Activated CD4-positive, alpha-beta T cell treated with anti-CD3 and anti-CD28 coated beads, Interleukin-2, amount 10 ng/mL, durations not matched to agents 24 days and 14 days (primary cell): ENCODE data around the gene PRR9. TPM values are rescaled to one million over a fixed set of nuclear protein-coding genes. Genes with fewer than 3 reads are reported as not detected.
"Not testable (repeated sequence)": the region's sequence is repeated elsewhere in the genome, so short reads cannot be mapped to it uniquely, and the experiment has no call there.

Source experiments
- DNase-seq: peaks from one replicate; pipeline ENCODE4 v3.0.0; 2022
- H3K27ac Mint-ChIP-seq: one replicate; pipeline ENCODE4 v1.8.0; 2022; ENCODE audit warnings: mild to moderate bottlenecking, mixed read lengths
- H3K27me3 Mint-ChIP-seq: one replicate; pipeline ENCODE4 v1.8.0; 2022; ENCODE audit warnings: mixed read lengths
- H3K36me3 Mint-ChIP-seq: one replicate; pipeline ENCODE4 v1.8.0; 2022; ENCODE audit warnings: low read depth, mild to moderate bottlenecking, mixed read lengths
- H3K4me1 Mint-ChIP-seq: one replicate; pipeline ENCODE4 v1.8.0; 2021; ENCODE audit warnings: mixed read lengths
- H3K4me3 Mint-ChIP-seq: one replicate; pipeline ENCODE4 v1.8.0; 2022; ENCODE audit warnings: mild to moderate bottlenecking, moderate library complexity, mixed read lengths
- H3K9me3 Mint-ChIP-seq: one replicate; pipeline ENCODE4 v1.8.0; 2021; ENCODE audit warnings: mixed read lengths
- intact Hi-C: fragments of 100-400 bp; cut with micrococcal nuclease; formaldehyde crosslinking; loops from one replicate; pipeline ENCODE4 v1.15.1; 2023
- total RNA-seq: library from RNA; stranded (reverse); gene quantifications from 2 replicates; pipeline ENCODE4 v1.2.3, GENCODE V29; 2022

PRR9 gene
- total RNA-seq, 1 donor from 2014 or later = not detected

DNA sequence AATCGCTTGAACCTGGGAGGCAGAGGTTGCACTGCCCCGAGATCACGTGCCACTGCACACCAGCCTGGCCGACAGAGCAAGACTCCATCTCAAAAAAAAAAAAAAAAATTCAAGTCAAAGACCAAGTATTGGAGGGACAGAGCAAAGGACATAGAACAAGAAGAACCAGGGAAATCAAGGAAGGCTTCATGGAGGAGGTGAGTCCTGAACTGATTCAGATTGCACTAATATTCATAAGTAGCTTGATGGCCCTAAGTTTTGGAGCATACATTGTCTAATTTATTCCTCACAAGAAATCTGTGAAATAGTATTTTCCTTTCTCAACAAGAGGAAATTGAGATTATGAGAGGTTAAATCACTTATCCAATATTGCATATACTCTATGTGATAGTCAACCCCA is 3.9 kb upstream of the PRR9 start:
- Mint-ChIP-seq H3K27ac (no peak overlapping the region), H3K4me3 (no peak overlapping the region), H3K27me3 (peaks cover 15% of the 10 kb centered on the region), H3K4me1 (peaks cover 7% of the 10 kb centered on the region), H3K9me3 (no peaks in the 10 kb centered on the region), H3K36me3 (no peaks in the 10 kb centered on the region)
- intact Hi-C loops = no loop called here
- DNase-seq = no peak

GRCh38 chr1:153217744-153218416 is 496 bp downstream of the PRR9 start:
- peaks cover 19% of the 10 kb centered on the region for H3K27me3 Mint-ChIP-seq
- H3K4me1 Mint-ChIP-seq = peaks cover 7% of the 10 kb centered on the region
- no peak overlapping the region for H3K27ac Mint-ChIP-seq
- intact Hi-C loops = no loop called here
- no peak for DNase-seq
- no peaks in the 10 kb centered on the region for H3K36me3 Mint-ChIP-seq
- H3K9me3 Mint-ChIP-seq = no peaks in the 10 kb centered on the region
- no peak overlapping the region for H3K4me3 Mint-ChIP-seq

DNA sequence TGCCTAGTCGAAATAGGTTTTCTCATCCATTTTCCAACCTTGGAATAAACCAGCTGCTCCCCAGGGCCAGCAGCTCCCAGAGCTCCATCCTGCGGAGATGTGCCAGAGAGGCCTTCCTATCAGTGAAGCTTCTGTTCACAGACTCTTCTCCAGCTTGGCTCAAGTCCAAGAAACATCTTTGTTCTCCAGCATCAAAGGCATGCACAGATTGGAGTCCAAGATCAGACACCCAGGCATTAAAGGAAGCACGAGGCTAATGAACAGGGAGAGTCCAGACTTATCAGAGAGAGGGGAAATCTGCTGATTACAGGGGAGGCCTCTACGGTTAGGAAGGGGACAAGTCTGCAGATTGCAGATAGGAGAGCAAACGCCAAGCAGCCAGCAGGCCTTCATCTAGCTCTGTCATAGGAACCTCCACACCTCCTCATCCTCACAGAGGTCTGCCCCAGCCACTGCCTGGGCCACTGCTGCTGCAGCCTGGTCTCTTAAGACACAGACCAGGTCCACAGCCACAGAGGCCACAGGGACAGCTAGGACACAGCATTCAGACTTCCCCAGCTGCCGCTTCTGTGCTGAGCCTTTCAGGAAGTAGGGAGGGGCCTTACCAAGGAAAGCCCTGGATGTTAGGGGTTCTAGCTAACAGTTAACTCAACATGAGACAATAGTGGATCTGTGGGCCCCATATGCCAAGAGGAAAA is 3.4 kb downstream of the PRR9 start:
- no peaks in the 10 kb centered on the region for H3K36me3 Mint-ChIP-seq
- peaks cover 14% of the 10 kb centered on the region for H3K27me3 Mint-ChIP-seq
- intact Hi-C loops = no loop called here
- H3K4me1 Mint-ChIP-seq = peaks cover 7% of the 10 kb centered on the region
- H3K4me3 Mint-ChIP-seq = no peak overlapping the region
- H3K9me3 Mint-ChIP-seq = no peaks in the 10 kb centered on the region
- H3K27ac Mint-ChIP-seq = no peak overlapping the region
- DNase-seq = no peak

DNA sequence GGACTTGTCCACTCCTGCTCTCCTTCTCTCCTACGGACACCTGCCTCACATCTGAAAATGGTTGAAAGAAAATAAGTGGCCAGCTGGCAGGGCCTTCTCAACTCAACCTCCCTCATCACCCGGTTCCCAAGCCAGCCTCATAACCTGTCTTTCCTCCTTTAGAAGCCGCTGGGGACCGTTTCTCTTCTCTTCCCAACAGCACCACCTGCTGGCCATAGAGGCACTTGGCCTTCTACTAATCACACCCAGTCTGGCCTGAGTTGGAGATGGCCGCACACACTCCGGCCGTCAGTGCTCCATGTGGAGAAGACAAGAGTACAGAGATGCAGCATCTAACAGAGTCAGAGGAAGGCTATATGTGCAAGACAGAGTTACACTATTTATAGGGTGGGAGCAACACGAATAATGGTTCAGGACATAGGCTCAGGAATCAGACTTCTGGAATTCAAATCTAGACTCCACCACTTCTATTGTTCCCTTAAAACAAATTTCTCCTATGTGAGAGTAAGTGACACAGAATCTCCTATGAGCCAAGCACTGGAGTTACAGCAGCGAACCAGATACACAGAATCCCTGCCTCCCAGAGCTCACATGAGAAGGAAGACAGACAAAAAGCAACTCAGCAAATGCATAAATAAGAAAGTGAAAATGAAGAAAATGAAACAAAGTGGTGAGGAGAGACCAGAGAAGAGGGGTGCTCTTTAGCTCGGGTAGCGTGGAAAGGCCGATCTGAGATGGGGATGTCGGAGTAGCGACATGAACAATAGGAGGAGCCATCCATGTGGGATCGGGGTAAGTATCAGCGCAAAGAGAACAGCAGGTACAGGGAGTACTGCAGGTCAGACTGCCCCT is 5.9 kb downstream of the PRR9 start:
- not testable (repeated sequence) for H3K4me1 Mint-ChIP-seq, H3K9me3 Mint-ChIP-seq, H3K27me3 Mint-ChIP-seq, H3K4me3 Mint-ChIP-seq, H3K27ac Mint-ChIP-seq, H3K36me3 Mint-ChIP-seq
- DNase-seq = peak; percentile 85
- intact Hi-C loops = loop anchor here (1.0 to 2.0 kb wide), 2 partner anchors 353 to 568 kb away; no protein-coding TSS in a partner anchor

GRCh38 chr1:153227810-153228209 is 10.4 kb downstream of the PRR9 start:
- DNase-seq = no peak
- Mint-ChIP-seq H3K36me3 (no peaks in the 10 kb centered on the region), H3K9me3 (no peaks in the 10 kb centered on the region), H3K27ac (no peak overlapping the region), H3K27me3 (peaks cover 3% of the 10 kb centered on the region), H3K4me1 (no peaks in the 10 kb centered on the region), H3K4me3 (no peak overlapping the region)
- intact Hi-C loops = no loop called here

GRCh38 chr1:153228491-153228890 is 11.1 kb downstream of the PRR9 start:
- Mint-ChIP-seq H3K9me3 (no peaks in the 10 kb centered on the region), H3K36me3 (no peaks in the 10 kb centered on the region), H3K4me1 (no peaks in the 10 kb centered on the region), H3K4me3 (no peak overlapping the region), H3K27ac (no peak overlapping the region), H3K27me3 (peaks cover 3% of the 10 kb centered on the region)
- DNase-seq = no peak
- intact Hi-C loops = no loop called here

- H3K36me3 Mint-ChIP-seq, H3K27me3 Mint-ChIP-seq, H3K4me3 Mint-ChIP-seq, intact Hi-C loops, H3K9me3 Mint-ChIP-seq, H3K27ac Mint-ChIP-seq, H3K4me1 Mint-ChIP-seq: not testable (repeated sequence)
- peak; percentile 71 for DNase-seq
These were observed 11.9 kb downstream of the PRR9 start for GRCh38 chr1:153229076-153229829.

DNA sequence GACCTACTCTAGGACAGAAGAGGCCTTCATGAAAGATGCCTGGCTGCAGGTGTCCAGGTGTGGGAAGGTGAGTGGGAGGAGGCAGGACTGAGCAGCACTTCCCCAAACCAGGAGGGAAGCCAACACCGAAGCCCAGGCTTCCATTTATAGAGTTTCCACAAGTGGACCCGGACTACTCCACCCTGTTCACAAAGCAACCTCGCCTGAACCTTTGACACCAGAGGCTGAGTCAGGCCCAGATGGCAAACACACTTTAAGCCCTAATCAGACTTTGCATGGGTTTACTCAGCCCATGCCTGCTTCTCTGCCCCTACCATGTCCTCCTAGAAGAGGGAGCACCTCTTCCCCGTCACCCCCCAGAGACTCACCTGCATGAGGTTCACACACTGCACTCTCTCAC is 14.0 kb downstream of the PRR9 start:
- H3K4me1 Mint-ChIP-seq = no peaks in the 10 kb centered on the region
- H3K27ac Mint-ChIP-seq = no peak overlapping the region
- H3K27me3 Mint-ChIP-seq = peaks cover 9% of the 10 kb centered on the region
- H3K9me3 Mint-ChIP-seq = no peaks in the 10 kb centered on the region
- H3K4me3 Mint-ChIP-seq = no peak overlapping the region
- DNase-seq = no peak
- intact Hi-C loops = no loop called here
- no peaks in the 10 kb centered on the region for H3K36me3 Mint-ChIP-seq

GRCh38 chr1:153231785-153232184 is 14.4 kb downstream of the PRR9 start:
- intact Hi-C loops = no loop called here
- H3K36me3 Mint-ChIP-seq = no peaks in the 10 kb centered on the region
- peaks cover 9% of the 10 kb centered on the region for H3K27me3 Mint-ChIP-seq
- no peaks in the 10 kb centered on the region for H3K4me1 Mint-ChIP-seq
- DNase-seq = no peak
- no peak overlapping the region for H3K27ac Mint-ChIP-seq
- no peaks in the 10 kb centered on the region for H3K9me3 Mint-ChIP-seq
- no peak overlapping the region for H3K4me3 Mint-ChIP-seq

- no peak overlapping the region for H3K27ac Mint-ChIP-seq
- H3K9me3 Mint-ChIP-seq = no peaks in the 10 kb centered on the region
- intact Hi-C loops = no loop called here
- no peaks in the 10 kb centered on the region for H3K4me1 Mint-ChIP-seq
- no peaks in the 10 kb centered on the region for H3K36me3 Mint-ChIP-seq
- H3K27me3 Mint-ChIP-seq = peaks cover 10% of the 10 kb centered on the region
- no peak for DNase-seq
- no peak overlapping the region for H3K4me3 Mint-ChIP-seq
These were observed 15.2 kb downstream of the PRR9 start for GRCh38 chr1:153232553-153232952.

GRCh38 chr1:153233448-153233847 is 16.1 kb downstream of the PRR9 start:
- Mint-ChIP-seq H3K4me3 (no peak overlapping the region), H3K27me3 (peaks cover 10% of the 10 kb centered on the region), H3K36me3 (no peaks in the 10 kb centered on the region), H3K27ac (no peak overlapping the region), H3K4me1 (no peaks in the 10 kb centered on the region), H3K9me3 (no peaks in the 10 kb centered on the region)
- intact Hi-C loops = no loop called here
- DNase-seq = no peak

- Mint-ChIP-seq H3K4me1 (no peaks in the 10 kb centered on the region), H3K27me3 (peaks cover 8% of the 10 kb centered on the region), H3K9me3 (no peaks in the 10 kb centered on the region), H3K36me3 (no peaks in the 10 kb centered on the region), H3K4me3 (no peak overlapping the region), H3K27ac (no peak overlapping the region)
- no peak for DNase-seq
- intact Hi-C loops = no loop called here
These were observed 21.1 kb downstream of the PRR9 start for GRCh38 chr1:153238527-153238926.

DNA sequence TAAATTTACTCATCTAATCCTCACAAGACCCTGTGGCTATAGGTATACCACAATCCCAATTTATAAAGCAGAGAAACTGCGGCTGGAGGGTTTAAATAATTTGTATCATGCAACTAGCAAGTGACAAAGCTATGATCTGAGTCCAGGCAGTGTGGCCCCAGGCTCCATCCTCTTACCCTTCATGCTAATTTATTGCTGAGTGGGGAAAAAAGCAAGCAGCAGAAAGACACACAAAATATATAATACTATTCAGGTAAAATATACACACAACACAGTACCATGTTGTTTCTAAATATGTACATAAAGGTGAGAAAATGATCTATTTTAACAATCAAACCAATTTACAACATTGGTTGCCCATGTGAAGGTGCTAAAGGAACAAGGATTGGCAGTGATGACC is 24.8 kb downstream of the PRR9 start:
- no peak for DNase-seq
- intact Hi-C loops = no loop called here
- Mint-ChIP-seq H3K4me1 (no peaks in the 10 kb centered on the region), H3K27ac (no peak overlapping the region), H3K9me3 (peaks cover 6% of the 10 kb centered on the region), H3K36me3 (no peaks in the 10 kb centered on the region), H3K27me3 (no peaks in the 10 kb centered on the region), H3K4me3 (no peak overlapping the region)
